K562 (cell line): ENCODE data around the gene TXLNG. TPM values are rescaled to one million over a fixed set of nuclear protein-coding genes. Genes with fewer than 3 reads are reported as not detected.

ENCODE experiments used
- ATAC-seq: fragments of 200-7000 bp; cut with Tn5 transposase; 3 replicates; pipeline ENCODE4 v1.9.1; 2020; ENCODE audit warnings: moderate library complexity
- BruUV-seq: library from RNA; stranded (reverse); fragments of 400-500 nt; replicated peaks from 2 replicates; lab custom pipeline; 2021; lab: Mats Ljungman, UMichigan
- CTCF ChIA-PET: fragments of 300-600 bp; formaldehyde crosslinking; extraction: SDS; loops from one replicate; lab custom pipeline; 2021; ENCODE audit warnings: low intra/inter-chr PET ratio; lab: Yijun Ruan, JAX
- POLR2A ChIA-PET: fragments of 300-600, 350-650 bp; sonication (Branson Sonifier 250); formaldehyde crosslinking; extraction: SDS; loops from one replicate; lab custom pipeline; 2021; ENCODE audit warnings: antibody characterized with exemption, inconsistent platforms; lab: Yijun Ruan, JAX
- DNase-seq, 4 experiments: peaks; one replicate each; pipeline versions ENCODE4 v3.0.0 to v3.0.0-alpha.2; 2011 to 2018; ENCODE audit warnings: low spot score in 3 of 4, mixed read lengths in 3 of 4; ENCODE audit errors: extremely low read depth in 1 of 4
- FAIRE-seq: peaks from 2 replicates; lab custom pipeline; 2011; peaks lifted over from hg19 to GRCh38; lab: Jason Lieb, UNC
- H2AFZ ChIP-seq: 2 replicates; pipeline ENCODE4 v1.6.0; 2011; ENCODE audit warnings: low read depth, low read length, control low read depth, inconsistent platforms
- H3K27ac ChIP-seq: fragments of 200-600 bp; 3 replicates; pipeline ENCODE4 v1.8.0; 2011; ENCODE audit warnings: low read depth, mild to moderate bottlenecking, control low read depth, inconsistent platforms, low read length, moderate library complexity, mixed read lengths; ENCODE audit errors: extremely low read depth
- H3K27me3 ChIP-seq, 2 experiments: fragments of 300-600 bp in 1 of 2; 2 replicates in 1 of 2; 3 replicates in 1 of 2; pipeline versions ENCODE4 v1.6.0 to v1.8.0; 2011; ENCODE audit warnings: inconsistent platforms in 2 of 2, low read length in 2 of 2, mild to moderate bottlenecking in 1 of 2, mixed read lengths in 1 of 2, moderate library complexity in 1 of 2; ENCODE audit not compliant: control insufficient read depth in 2 of 2, insufficient read depth in 2 of 2
- H3K36me3 ChIP-seq: fragments of 300-600 bp; 3 replicates; pipeline ENCODE4 v1.8.0; 2011; ENCODE audit warnings: mild to moderate bottlenecking, low read length, inconsistent platforms; ENCODE audit not compliant: control insufficient read depth, insufficient read depth
- H3K4me1 ChIP-seq, 2 experiments: fragments of 200-600 bp in 1 of 2; replicated peaks in 1 of 2; 2 replicates in 1 of 2; 3 replicates in 1 of 2; pipeline versions ENCODE4 v1.5.1 to v1.8.0; 2011; ENCODE audit warnings: inconsistent platforms in 2 of 2, low read length in 2 of 2, mild to moderate bottlenecking in 1 of 2, mixed read lengths in 1 of 2, moderate library complexity in 1 of 2; ENCODE audit not compliant: control insufficient read depth in 2 of 2, insufficient read depth in 2 of 2
- H3K4me2 ChIP-seq: 2 replicates; pipeline ENCODE4 v1.6.1; 2011; ENCODE audit warnings: low read length, control low read depth, inconsistent platforms, mixed read lengths; ENCODE audit not compliant: insufficient read depth
- H3K4me3 ChIP-seq: fragments of 200-600 bp; sonication (generic), shearing (Covaris generic); 2 replicates; pipeline ENCODE4 v1.5.1; 2016; ENCODE audit warnings: control low read depth, inconsistent platforms
- H3K79me2 ChIP-seq: fragments of 200-600 bp; 3 replicates; pipeline ENCODE4 v1.8.0; 2011; ENCODE audit warnings: low read length, inconsistent platforms; ENCODE audit not compliant: control insufficient read depth, insufficient read depth
- H3K9ac ChIP-seq, 2 experiments: 2 replicates each; pipeline versions ENCODE4 v1.6.0 to v1.6.1; 2011; ENCODE audit warnings: low read depth in 2 of 2, low read length in 2 of 2, control low read depth in 1 of 2, inconsistent platforms in 1 of 2, mild to moderate bottlenecking in 1 of 2, mixed read lengths in 1 of 2; ENCODE audit not compliant: insufficient read depth in 1 of 2
- H3K9me1 ChIP-seq: one replicate; pipeline ENCODE4 v1.6.0; 2011; ENCODE audit warnings: inconsistent platforms, mild to moderate bottlenecking, low read length, moderate library complexity; ENCODE audit not compliant: control insufficient read depth, insufficient read depth
- H3K9me3 ChIP-seq: replicated peaks from 2 replicates; pipeline ENCODE4 v1.5.1; 2011; ENCODE audit warnings: low read depth, low read length, inconsistent platforms; ENCODE audit not compliant: control insufficient read depth, insufficient read depth
- H4K20me1 ChIP-seq: replicated peaks from 2 replicates; pipeline ENCODE4 v1.6.1; 2011; ENCODE audit warnings: low read length, inconsistent platforms, mixed read lengths; ENCODE audit not compliant: control insufficient read depth, insufficient read depth
- ADNP ChIP-seq: fragments of 200-800 bp; sonication (Bioruptor generic); IDR thresholded peaks from 2 replicates; pipeline ENCODE4 v1.6.1; 2016; ENCODE audit warnings: missing genetic modification characterization, missing compliant biosample characterization
- BDP1 ChIP-seq: IDR thresholded peaks from 3 replicates; pipeline ENCODE4 v1.6.1; 2011; ENCODE audit not compliant: insufficient read length, insufficient read depth
- EP300 ChIP-seq: IDR thresholded peaks from 2 replicates; pipeline ENCODE4 v1.6.1; 2012; ENCODE audit warnings: low read length, improper control_type of control experiment
- FOS ChIP-seq: IDR thresholded peaks from 3 replicates; pipeline ENCODE4 v1.6.1; 2011; ENCODE audit not compliant: insufficient read length; ENCODE audit errors: extremely low read depth
- IRF1 ChIP-seq: sonication (generic); formaldehyde crosslinking; IDR thresholded peaks from 2 replicates; pipeline ENCODE4 v1.8.0; 2022; ENCODE audit warnings: missing genetic modification reagents, mild to moderate bottlenecking, borderline replicate concordance
- PBX2 ChIP-seq, 2 experiments: IDR thresholded peaks in 1 of 2; conservative IDR thresholded peaks in 1 of 2; 2 replicates each; pipeline ENCODE4 v1.6.1; 2016; ENCODE audit warnings: low read depth in 2 of 2, mild to moderate bottlenecking in 1 of 2, missing compliant biosample characterization in 1 of 2, missing genetic modification characterization in 1 of 2, moderate library complexity in 1 of 2
- RBM15 ChIP-seq: fragments of 200-400 bp; formaldehyde crosslinking; IDR thresholded peaks from 2 replicates; pipeline ENCODE4 v1.6.1; 2018; ENCODE audit warnings: mild to moderate bottlenecking, low read length, moderate library complexity; ENCODE audit not compliant: insufficient read depth
- SAFB2 ChIP-seq: fragments of 200-400 bp; formaldehyde crosslinking; IDR thresholded peaks from 2 replicates; pipeline ENCODE4 v1.6.1; 2018; ENCODE audit warnings: borderline replicate concordance, low read length, low read depth, moderate library complexity; ENCODE audit not compliant: severe bottlenecking
- STAT5B ChIP-seq: fragments of 250-450 bp; sonication (Bioruptor Pico); IDR thresholded peaks from 2 replicates; pipeline ENCODE4 v1.8.0; 2021; ENCODE audit warnings: mild to moderate bottlenecking, inconsistent platforms
- WGBS: fragments of 100-300 bp; shearing (Covaris generic); methylation state at CpG from one replicate; pipeline ENCODE4 v1.1.6; 2016; ENCODE audit warnings: low coverage, mixed read lengths; ENCODE audit not compliant: insufficient coverage; ENCODE audit errors: missing lambda C conversion rate; 5-methylcytosine and 5-hydroxymethylcytosine counted together
- in situ Hi-C: fragments of 300-500 bp; cut with MboI; formaldehyde crosslinking; loops from 4 replicates; pipeline ENCODE4 v1.15.0; 2018; ENCODE audit warnings: inconsistent platforms, mixed read lengths
- intact Hi-C: fragments of 100-400 bp; cut with micrococcal nuclease; formaldehyde crosslinking; loops from 2 replicates; pipeline ENCODE4 v1.14.2; 2022
- polyA plus RNA-seq, 8 experiments: library from polyadenylated mRNA; depleted of rRNA in 4 of 8; stranded (reverse) in 5 of 8; unstranded in 3 of 8; fragments of >200 nt; fragmentation: Nextera tagmentation in 2 of 8; fragmentation: Illumina TruSeq in 1 of 8; extraction: Ambion mirVana in 2 of 8; extraction: Trizol in 1 of 8; gene quantifications; 2 replicates each; pipeline versions ENCODE4 v1.2.1 to v1.2.3, GENCODE V29; 2011 to 2014; ENCODE audit warnings: inconsistent platforms in 1 of 8, missing spikeins in 1 of 8
- total RNA-seq, 7 experiments: library from RNA; depleted of rRNA in 6 of 7; stranded (reverse); fragments of >200 nt in 6 of 7; fragmentation: Illumina TruSeq in 2 of 7; extraction: Trizol in 2 of 7; gene quantifications; 2 replicates each; pipeline versions ENCODE4 v1.2.1 to v1.2.3, GENCODE V29; 2011 to 2021; ENCODE audit warnings: low replicate concordance in 1 of 7

The TXLNG gene
- total and polyA plus RNA-seq, 9 of the 15 experiments (the other 6 are each of a cell fraction or from before 2014, with no cell fraction given): 13.1 to 47.0 (median 31.6) TPM

GRCh38 chrX:16745659-16746058, 40.6 kb upstream of the TXLNG start (continued):
- no peak for TF ChIP-seq SAFB2
- no peak for TF ChIP-seq RBM15

- DNase-seq: no peak
- CTCF ChIA-PET: no interaction called here
- no peak for ATAC-seq
- Histone ChIP-seq H3K79me2 (no peaks in the 10 kb centered on the region; the same call in 2 of the 3 replicates), H3K9me1 (no peaks in the 10 kb centered on the region), H3K4me3 (no peak overlapping the region), H3K4me2 (no peak overlapping the region), H3K27ac (no peak overlapping the region), H2AFZ (no peak overlapping the region), H3K9me3 (no peaks in the 10 kb centered on the region), H3K27me3 (no peaks in the 10 kb centered on the region), H3K4me1 (no peaks in the 10 kb centered on the region), H3K36me3 (peaks cover 54% of the 10 kb centered on the region), H4K20me1 (no peaks in the 10 kb centered on the region), H3K9ac (no peak overlapping the region)
- no TSS peak for BruUV-seq
- in situ Hi-C loops (no loop called here), intact Hi-C loops (no loop called here)
- TF ChIP-seq PBX2 (CRISPR knock-in tag; IDR thresholded peaks at IDR 0.05; ENCODE audit: low read depth): no peak
- no peak for TF ChIP-seq PBX2 (tag; conservative IDR thresholded peaks at IDR 0.05; ENCODE audit: low read depth)
- no peak for TF ChIP-seq FOS
- TF ChIP-seq BDP1: no peak
- TF ChIP-seq ADNP (tag): no peak
- no peak for TF ChIP-seq IRF1
- TF ChIP-seq EP300: no peak
- no peak for TF ChIP-seq STAT5B (CRISPR knock-in tag)
- 93% methylated on average over 2 of the region's 5 CpGs for WGBS
- POLR2A ChIA-PET: interaction anchor here (0.6 kb wide), 1 partner anchor 15 kb away, joined by 3 read pairs; no protein-coding TSS in a partner anchor
- no peak for FAIRE-seq
Observed at GRCh38 chrX:16748425-16748824, 37.8 kb upstream of the TXLNG start.
